SU-DHL-6 (cell line): ENCODE data around the gene FXYD3.
"Not testable (repeated sequence)": the region's sequence is repeated elsewhere in the genome, so short reads cannot be mapped to it uniquely, and the experiment has no call there.

Experiments
- H2AFZ ChIP-seq: fragments of 200-600 bp; sonication (generic); 2 replicates; pipeline ENCODE4 v1.6.1; 2014; ENCODE audit warnings: low read depth, mild to moderate bottlenecking, moderate library complexity, mixed read lengths, antibody characterized with exemption, low read length; ENCODE audit not compliant: severe bottlenecking
- H3F3A ChIP-seq: fragments of 200-600 bp; shearing (Covaris generic); 2 replicates; pipeline ENCODE4 v1.6.0; 2016; ENCODE audit warnings: antibody characterized with exemption, mild to moderate bottlenecking; ENCODE audit not compliant: insufficient read depth
- H3K27ac ChIP-seq: fragments of 200-600 bp; sonication (generic); 2 replicates; pipeline ENCODE4 v1.5.1; 2016; ENCODE audit warnings: low read depth, mild to moderate bottlenecking, low read length, moderate library complexity, mixed read lengths
- H3K27me3 ChIP-seq: fragments of 200-600 bp; sonication (generic), shearing (Covaris generic); 2 replicates; pipeline ENCODE4 v1.6.0; 2014; ENCODE audit warnings: mild to moderate bottlenecking, low read length
- H3K36me3 ChIP-seq: fragments of 200-600 bp; sonication (generic); 2 replicates; pipeline ENCODE4 v1.6.1; 2014; ENCODE audit warnings: mild to moderate bottlenecking, low read length, mixed read lengths
- H3K4me2 ChIP-seq: fragments of 300-600, 200-600 bp; shearing (Covaris generic), sonication (generic); 2 replicates; pipeline ENCODE4 v1.6.0; 2014; ENCODE audit warnings: low read length, low read depth, mild to moderate bottlenecking; ENCODE audit not compliant: poor library complexity, severe bottlenecking
- H3K4me3 ChIP-seq: fragments of 200-600 bp; sonication (generic); 2 replicates; pipeline ENCODE4 v1.5.1; 2014; ENCODE audit warnings: antibody characterized with exemption, low read length, mild to moderate bottlenecking, mixed read lengths; ENCODE audit not compliant: insufficient read depth, poor library complexity, severe bottlenecking
- H3K79me2 ChIP-seq: fragments of 200-600 bp; sonication (generic); 2 replicates; pipeline ENCODE4 v1.6.1; 2014; ENCODE audit warnings: mild to moderate bottlenecking, low read length, moderate library complexity; ENCODE audit not compliant: insufficient read depth
- H3K9ac ChIP-seq: fragments of 200-600 bp; sonication (generic); 2 replicates; pipeline ENCODE4 v1.7.0; 2014; ENCODE audit warnings: mild to moderate bottlenecking, low read length
- H3K9me2 ChIP-seq: fragments of 200-600 bp; sonication (generic); replicated peaks from 2 replicates; pipeline ENCODE4 v1.6.1; 2014; ENCODE audit warnings: low read length; ENCODE audit not compliant: insufficient read depth
- H3K9me3 ChIP-seq: fragments of 200-600 bp; sonication (generic); 2 replicates; pipeline ENCODE4 v1.6.1; 2014; ENCODE audit warnings: low read length, mixed read lengths; ENCODE audit not compliant: insufficient read depth
- H4K20me1 ChIP-seq: fragments of 200-600 bp; sonication (generic); 2 replicates; pipeline ENCODE4 v1.6.1; 2014; ENCODE audit warnings: low read depth, mild to moderate bottlenecking, antibody characterized with exemption, low read length, moderate library complexity, mixed read lengths
- EZH2phosphoT487 ChIP-seq: fragments of 200-600 bp; sonication (generic), shearing (Covaris generic); conservative IDR thresholded peaks from 2 replicates; pipeline ENCODE4 v1.6.1; 2018; ENCODE audit warnings: mild to moderate bottlenecking, antibody characterized with exemption, low read length, moderate library complexity, mixed read lengths
- TF ChIP-seq, protein P1 (sequence below): fragments of 200-600 bp; sonication (generic); IDR thresholded peaks from one replicate; pipeline ENCODE4 v1.5.1; 2017; ENCODE audit warnings: antibody characterized with exemption, mild to moderate bottlenecking, low read length, moderate library complexity; ENCODE audit not compliant: insufficient read depth, poor library complexity, severe bottlenecking

FXYD3 gene

DNA sequence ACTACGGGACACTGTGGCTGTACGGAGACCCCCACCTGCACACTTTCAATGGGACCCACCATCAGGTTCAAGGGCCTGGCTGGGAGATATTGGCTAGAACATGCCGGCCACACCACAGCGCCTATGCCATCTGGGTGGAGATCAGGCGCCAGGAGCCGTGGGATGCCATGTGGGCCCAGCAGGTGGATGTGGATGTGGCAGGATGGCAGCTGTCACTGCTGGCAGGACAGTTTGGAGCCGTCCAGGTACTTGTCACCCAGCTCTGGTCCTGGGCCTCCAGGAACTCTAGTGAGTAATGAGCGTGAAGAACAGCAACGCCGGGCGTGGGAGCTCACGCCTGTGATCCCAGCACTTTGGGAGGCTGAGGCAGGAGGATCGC, 15.7 kb upstream of the FXYD3 start:
- H3K36me3 ChIP-seq: no peaks in the 10 kb centered on the region
- TF ChIP-seq, protein P1, sequence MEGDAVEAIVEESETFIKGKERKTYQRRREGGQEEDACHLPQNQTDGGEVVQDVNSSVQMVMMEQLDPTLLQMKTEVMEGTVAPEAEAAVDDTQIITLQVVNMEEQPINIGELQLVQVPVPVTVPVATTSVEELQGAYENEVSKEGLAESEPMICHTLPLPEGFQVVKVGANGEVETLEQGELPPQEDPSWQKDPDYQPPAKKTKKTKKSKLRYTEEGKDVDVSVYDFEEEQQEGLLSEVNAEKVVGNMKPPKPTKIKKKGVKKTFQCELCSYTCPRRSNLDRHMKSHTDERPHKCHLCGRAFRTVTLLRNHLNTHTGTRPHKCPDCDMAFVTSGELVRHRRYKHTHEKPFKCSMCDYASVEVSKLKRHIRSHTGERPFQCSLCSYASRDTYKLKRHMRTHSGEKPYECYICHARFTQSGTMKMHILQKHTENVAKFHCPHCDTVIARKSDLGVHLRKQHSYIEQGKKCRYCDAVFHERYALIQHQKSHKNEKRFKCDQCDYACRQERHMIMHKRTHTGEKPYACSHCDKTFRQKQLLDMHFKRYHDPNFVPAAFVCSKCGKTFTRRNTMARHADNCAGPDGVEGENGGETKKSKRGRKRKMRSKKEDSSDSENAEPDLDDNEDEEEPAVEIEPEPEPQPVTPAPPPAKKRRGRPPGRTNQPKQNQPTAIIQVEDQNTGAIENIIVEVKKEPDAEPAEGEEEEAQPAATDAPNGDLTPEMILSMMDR: no peak
- TF ChIP-seq EZH2phosphoT487: no peak
- H3K9me3 ChIP-seq: no peaks in the 10 kb centered on the region

DNA sequence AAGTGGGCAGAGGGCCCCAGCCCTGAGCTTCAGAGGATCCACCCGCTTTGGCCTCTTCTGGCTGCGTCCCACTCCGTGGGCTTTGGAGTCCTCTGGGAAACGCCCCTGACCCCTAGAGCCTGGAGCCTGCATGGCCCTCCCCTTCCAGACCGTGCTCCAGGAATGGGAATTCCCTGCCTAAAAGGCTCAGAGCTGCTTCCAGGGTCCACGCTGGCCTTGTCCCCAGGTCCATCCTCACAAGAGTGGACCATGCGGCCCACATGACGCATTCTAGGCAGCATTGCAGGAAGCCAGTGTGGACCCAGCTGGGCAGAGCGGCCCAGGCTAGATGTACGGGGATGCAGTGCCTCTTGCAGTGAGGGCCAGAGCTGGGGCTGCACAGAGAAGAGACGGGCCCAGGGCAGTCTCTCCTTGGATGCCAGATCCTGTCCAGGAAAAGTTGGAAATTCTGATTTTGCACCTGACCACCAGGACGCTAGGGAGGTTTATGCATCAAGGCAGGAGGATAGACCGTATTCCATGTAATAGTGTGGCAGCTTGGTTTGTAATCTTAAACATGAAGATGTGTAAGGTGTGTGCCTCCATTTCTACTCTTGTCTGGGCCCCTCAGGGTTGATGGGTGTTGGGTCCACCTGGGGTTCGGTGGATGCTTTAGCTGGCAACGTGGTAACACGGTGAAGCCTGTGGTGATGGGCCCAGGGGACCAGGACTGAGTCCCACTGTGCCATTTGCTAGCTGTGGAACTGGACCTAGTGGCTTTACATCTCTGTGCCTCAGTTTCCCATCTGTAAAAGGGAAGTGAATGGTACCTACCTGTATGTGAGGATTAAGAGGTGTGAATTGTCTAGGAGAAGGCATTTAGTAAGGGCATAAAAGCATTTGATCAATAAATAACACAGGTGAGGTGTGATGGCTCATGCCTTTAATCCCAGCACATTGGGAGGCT, 14.8 kb upstream of the FXYD3 start:
- H3K4me2 ChIP-seq: no peak overlapping the region
- no peak for TF ChIP-seq EZH2phosphoT487
- TF ChIP-seq, protein P1: no peak
- H3K9me2 ChIP-seq: no peaks in the 10 kb centered on the region
- H3K9ac ChIP-seq: no peak overlapping the region
- H3K36me3 ChIP-seq: no peaks in the 10 kb centered on the region
- no peak overlapping the region for H2AFZ ChIP-seq
- H3K27ac ChIP-seq: no peak overlapping the region
- H3K9me3 ChIP-seq: no peaks in the 10 kb centered on the region
- no peaks in the 10 kb centered on the region for H4K20me1 ChIP-seq
- no peaks in the 10 kb centered on the region for H3K27me3 ChIP-seq
- no peaks in the 10 kb centered on the region for H3K79me2 ChIP-seq
- no peak overlapping the region for H3K4me3 ChIP-seq
- H3F3A ChIP-seq: no peaks in the 10 kb centered on the region

More for the DNA sequence above, 15.7 kb upstream of the FXYD3 start:
- H3F3A ChIP-seq: no peaks in the 10 kb centered on the region
- H3K9me2 ChIP-seq: no peaks in the 10 kb centered on the region
- H2AFZ ChIP-seq: no peak overlapping the region
- no peaks in the 10 kb centered on the region for H3K79me2 ChIP-seq
- H3K4me2 ChIP-seq: no peak overlapping the region
- no peaks in the 10 kb centered on the region for H3K27me3 ChIP-seq
- H3K9ac ChIP-seq: no peak overlapping the region
- H3K27ac ChIP-seq: no peak overlapping the region
- no peak overlapping the region for H3K4me3 ChIP-seq
- H4K20me1 ChIP-seq: no peaks in the 10 kb centered on the region

DNA sequence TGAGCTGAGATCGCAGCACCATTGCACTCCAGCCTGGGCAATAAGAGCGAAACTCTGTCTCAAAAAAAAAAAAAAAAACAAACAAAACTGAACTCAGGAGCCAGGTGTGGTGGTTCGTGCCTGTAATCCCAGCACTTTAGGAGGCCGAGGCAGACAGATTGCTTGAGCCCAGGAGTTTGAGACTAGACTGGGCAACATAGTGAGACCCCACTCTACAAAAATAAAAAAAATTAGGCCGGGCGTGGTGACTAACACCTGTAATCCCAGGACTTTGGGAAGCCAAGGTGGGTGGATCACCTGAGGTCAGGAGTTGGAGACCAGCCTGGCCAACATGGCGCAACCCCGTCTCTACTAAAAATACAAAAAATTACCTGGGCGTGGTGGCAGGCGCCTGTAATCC, 13.7 kb upstream of the FXYD3 start:
- H3K79me2 ChIP-seq, H3K9ac ChIP-seq, H3K4me2 ChIP-seq, H3F3A ChIP-seq, H3K9me2 ChIP-seq, H3K9me3 ChIP-seq, H3K27me3 ChIP-seq, H3K27ac ChIP-seq, H4K20me1 ChIP-seq, H2AFZ ChIP-seq, H3K4me3 ChIP-seq, H3K36me3 ChIP-seq: not testable (repeated sequence)

DNA sequence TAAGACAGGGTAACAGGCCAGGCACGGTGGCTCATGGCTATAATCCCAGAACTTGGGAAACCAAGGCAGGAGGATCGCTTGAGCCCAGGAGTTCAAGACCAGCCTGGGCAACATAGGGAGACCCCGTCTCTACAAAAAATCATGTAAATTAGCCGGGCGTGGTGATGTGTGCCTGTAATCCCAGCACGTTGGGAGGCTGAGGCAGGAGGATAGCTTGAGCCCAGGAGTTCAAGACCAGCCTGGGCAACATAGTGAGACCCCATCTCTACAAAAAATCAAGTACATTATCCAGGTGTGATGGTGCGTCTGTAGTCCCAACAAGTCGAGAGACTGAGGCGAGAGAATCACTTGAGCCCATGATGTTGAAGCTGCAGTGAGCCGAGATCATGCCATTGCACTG, 12.0 kb upstream of the FXYD3 start:
- not testable (repeated sequence) for H3K9me2 ChIP-seq, H3F3A ChIP-seq

More for the DNA sequence above, 12.0 kb upstream of the FXYD3 start:
- H2AFZ ChIP-seq, H4K20me1 ChIP-seq, H3K9me3 ChIP-seq, H3K27me3 ChIP-seq, H3K9ac ChIP-seq, H3K4me3 ChIP-seq, H3K4me2 ChIP-seq, H3K36me3 ChIP-seq, H3K79me2 ChIP-seq, H3K27ac ChIP-seq: not testable (repeated sequence)
